Mesendoderm (in vitro differentiated cells): ENCODE results near the gene PARVG.

Experiments
- DNase-seq: peaks from one replicate; pipeline ENCODE4 v3.0.0; 2013
- H2AK5ac ChIP-seq: 2 replicates; pipeline ENCODE4 v1.6.1; 2013; ENCODE audit warnings: low read length, inconsistent platforms
- H2BK120ac ChIP-seq: 2 replicates; pipeline ENCODE4 v1.6.1; 2013; ENCODE audit warnings: low read depth, mild to moderate bottlenecking, low read length, moderate library complexity, mixed read lengths
- H2BK15ac ChIP-seq: replicated peaks from 2 replicates; pipeline ENCODE4 v1.6.1; 2013; ENCODE audit warnings: low read depth, mild to moderate bottlenecking, moderate library complexity
- H2BK5ac ChIP-seq: 2 replicates; pipeline ENCODE4 v1.6.1; 2013; ENCODE audit warnings: low read length, inconsistent platforms
- H3K18ac ChIP-seq: 2 replicates; pipeline ENCODE4 v1.6.1; 2013; ENCODE audit warnings: mild to moderate bottlenecking, low read length, mixed read lengths
- H3K23ac ChIP-seq: one replicate; pipeline ENCODE4 v1.6.1; 2013; ENCODE audit warnings: low read length
- H3K27ac ChIP-seq: 2 replicates; pipeline ENCODE4 v1.5.1; 2013; ENCODE audit warnings: low read depth, mild to moderate bottlenecking, inconsistent platforms, low read length, moderate library complexity
- H3K27me3 ChIP-seq: 2 replicates; pipeline ENCODE4 v1.6.1; 2013; ENCODE audit warnings: low read length, control low read depth, mild to moderate bottlenecking, inconsistent platforms; ENCODE audit not compliant: insufficient read depth, poor library complexity
- H3K36me3 ChIP-seq: 2 replicates; pipeline ENCODE4 v1.6.1; 2013; ENCODE audit warnings: low read length, inconsistent platforms; ENCODE audit not compliant: control insufficient read depth, insufficient read depth
- H3K4ac ChIP-seq: one replicate; pipeline ENCODE4 v1.6.1; 2013; ENCODE audit warnings: low read depth, mild to moderate bottlenecking, low read length, moderate library complexity
- H3K4me1 ChIP-seq: 2 replicates; pipeline ENCODE4 v1.6.1; 2013; ENCODE audit warnings: low read depth, low read length, inconsistent platforms; ENCODE audit not compliant: control insufficient read depth
- H3K4me2 ChIP-seq: 2 replicates; pipeline ENCODE4 v1.6.1; 2013; ENCODE audit warnings: low read length
- H3K4me3 ChIP-seq: 2 replicates; pipeline ENCODE4 v1.5.1; 2013; ENCODE audit warnings: mild to moderate bottlenecking, low read length
- H3K56ac ChIP-seq: one replicate; pipeline ENCODE4 v1.6.1; 2013; ENCODE audit warnings: low read length
- H3K79me1 ChIP-seq: 2 replicates; pipeline ENCODE4 v1.6.1; 2013; ENCODE audit warnings: low read length, inconsistent platforms
- H3K79me2 ChIP-seq: 2 replicates; pipeline ENCODE4 v1.6.1; 2013; ENCODE audit warnings: mild to moderate bottlenecking, low read length; ENCODE audit not compliant: control insufficient read depth, insufficient read depth
- H3K9ac ChIP-seq: 2 replicates; pipeline ENCODE4 v1.6.1; 2013; ENCODE audit warnings: low read length, inconsistent platforms
- H4K5ac ChIP-seq: one replicate; pipeline ENCODE4 v1.6.1; 2013; ENCODE audit warnings: low read length
- H4K8ac ChIP-seq: one replicate; pipeline ENCODE4 v1.6.1; 2013; ENCODE audit warnings: low read depth, mild to moderate bottlenecking, control low read depth, low read length, moderate library complexity
- WGBS: extraction: QIAGEN DNeasy Blood & Tissue Kit; methylation state at CpG from one replicate; pipeline ENCODE4 v1.1.7; 2013; ENCODE audit warnings: low lambda C conversion rate, missing lambda C conversion rate; ENCODE audit not compliant: insufficient coverage; ENCODE audit errors: extremely low coverage; 5-methylcytosine and 5-hydroxymethylcytosine counted together

PARVG gene

GRCh38 chr22:44185237-44186120 is 4.8 kb downstream of the PARVG start:
- no peaks in the 10 kb centered on the region for H3K4me1 ChIP-seq
- WGBS: no CpG with 5 or more reads among the region's 16 CpGs
- H3K4me3 ChIP-seq: no peak overlapping the region
- no peak overlapping the region for H3K18ac ChIP-seq
- H3K27ac ChIP-seq: no peak overlapping the region
- H3K36me3 ChIP-seq: no peaks in the 10 kb centered on the region
- H3K79me1 ChIP-seq: no peaks in the 10 kb centered on the region
- H3K4ac ChIP-seq: no peak overlapping the region
- no peaks in the 10 kb centered on the region for H3K79me2 ChIP-seq
- H3K27me3 ChIP-seq: no peaks in the 10 kb centered on the region
- H3K56ac ChIP-seq: no peak overlapping the region
- H2AK5ac ChIP-seq: no peak overlapping the region
- H4K5ac ChIP-seq: no peak overlapping the region
- no peak overlapping the region for H2BK15ac ChIP-seq
- no peak overlapping the region for H4K8ac ChIP-seq
- no peak for DNase-seq
- no peak overlapping the region for H3K4me2 ChIP-seq
- H3K23ac ChIP-seq: no peak overlapping the region
- no peak overlapping the region for H3K9ac ChIP-seq
- H2BK5ac ChIP-seq: no peak overlapping the region
- H2BK120ac ChIP-seq: no peak overlapping the region

GRCh38 chr22:44186121-44186510 is 5.4 kb downstream of the PARVG start:
- no peak overlapping the region for H3K4me2 ChIP-seq
- H3K18ac ChIP-seq: no peak overlapping the region
- no peak overlapping the region for H3K4ac ChIP-seq
- no peak overlapping the region for H2BK15ac ChIP-seq
- no peak overlapping the region for H2AK5ac ChIP-seq
- no peak overlapping the region for H2BK5ac ChIP-seq
- H4K5ac ChIP-seq: no peak overlapping the region
- H3K79me2 ChIP-seq: no peaks in the 10 kb centered on the region
- H3K27ac ChIP-seq: no peak overlapping the region
- no peak overlapping the region for H2BK120ac ChIP-seq
- H3K27me3 ChIP-seq: no peaks in the 10 kb centered on the region
- DNase-seq: no peak
- H4K8ac ChIP-seq: no peak overlapping the region
- H3K4me1 ChIP-seq: no peaks in the 10 kb centered on the region
- no peak overlapping the region for H3K23ac ChIP-seq
- no peaks in the 10 kb centered on the region for H3K79me1 ChIP-seq
- H3K56ac ChIP-seq: no peak overlapping the region
- WGBS: no CpG with 5 or more reads among the region's 8 CpGs
- H3K36me3 ChIP-seq: no peaks in the 10 kb centered on the region
- no peak overlapping the region for H3K4me3 ChIP-seq
- no peak overlapping the region for H3K9ac ChIP-seq

GRCh38 chr22:44186737-44187136 is 6.0 kb downstream of the PARVG start:
- Histone ChIP-seq H3K4ac (no peak overlapping the region), H3K4me3 (no peak overlapping the region), H3K18ac (no peak overlapping the region), H3K79me2 (no peaks in the 10 kb centered on the region), H2BK5ac (no peak overlapping the region), H4K5ac (no peak overlapping the region), H3K27ac (no peak overlapping the region), H3K4me2 (no peak overlapping the region), H4K8ac (no peak overlapping the region), H3K36me3 (no peaks in the 10 kb centered on the region), H3K27me3 (no peaks in the 10 kb centered on the region), H2AK5ac (no peak overlapping the region), H3K9ac (no peak overlapping the region), H2BK15ac (no peak overlapping the region), H3K79me1 (no peaks in the 10 kb centered on the region), H3K56ac (no peak overlapping the region), H2BK120ac (no peak overlapping the region), H3K23ac (no peak overlapping the region), H3K4me1 (no peaks in the 10 kb centered on the region)
- WGBS: no CpG with 5 or more reads among the region's 4 CpGs
- no peak for DNase-seq

GRCh38 chr22:44187652-44188230 is 7.0 kb downstream of the PARVG start:
- Histone ChIP-seq H3K18ac (no peak overlapping the region), H3K4me3 (no peak overlapping the region), H3K4ac (no peak overlapping the region), H2BK15ac (no peak overlapping the region), H3K9ac (no peak overlapping the region), H3K56ac (no peak overlapping the region), H3K27ac (no peak overlapping the region), H3K79me2 (no peaks in the 10 kb centered on the region), H3K4me1 (no peaks in the 10 kb centered on the region), H2BK5ac (no peak overlapping the region), H3K36me3 (no peaks in the 10 kb centered on the region), H2BK120ac (no peak overlapping the region), H3K23ac (no peak overlapping the region), H3K79me1 (no peaks in the 10 kb centered on the region), H3K27me3 (no peaks in the 10 kb centered on the region), H3K4me2 (no peak overlapping the region), H4K5ac (no peak overlapping the region), H2AK5ac (no peak overlapping the region), H4K8ac (no peak overlapping the region)
- no peak for DNase-seq
- WGBS: no CpG with 5 or more reads among the region's 12 CpGs

GRCh38 chr22:44188316-44188715 is 7.6 kb downstream of the PARVG start:
- Histone ChIP-seq H3K9ac (no peak overlapping the region), H3K4me3 (no peak overlapping the region), H3K27ac (no peak overlapping the region), H3K36me3 (no peaks in the 10 kb centered on the region), H2AK5ac (no peak overlapping the region), H3K18ac (no peak overlapping the region), H2BK120ac (no peak overlapping the region), H2BK15ac (no peak overlapping the region), H4K5ac (no peak overlapping the region), H3K79me1 (no peaks in the 10 kb centered on the region), H3K79me2 (no peaks in the 10 kb centered on the region), H2BK5ac (no peak overlapping the region), H3K4ac (no peak overlapping the region), H3K56ac (no peak overlapping the region), H3K4me1 (no peaks in the 10 kb centered on the region), H4K8ac (no peak overlapping the region), H3K4me2 (no peak overlapping the region), H3K23ac (no peak overlapping the region), H3K27me3 (no peaks in the 10 kb centered on the region)
- no peak for DNase-seq
- WGBS: no CpG with 5 or more reads among the region's 8 CpGs
